ENCODE data around the gene PSD2. TPM values are rescaled to one million over a fixed set of nuclear protein-coding genes. Genes with fewer than 3 reads are reported as not detected.

PSD2 gene
- total and polyA plus RNA-seq, 10 of the 15 experiments (the other 5 are each of a cell fraction or from before 2014, with no cell fraction given): 0.02 to 0.14 (median 0.03) TPM; not detected in 5

GRCh38 chr5:139844472-139845145, 49.0 kb downstream of the PSD2 start (continued):
- TF ChIP-seq BACH1 (IDR thresholded peaks at IDR 0.05; ENCODE audit: borderline replicate concordance) (no peak), HSF1 (IDR thresholded peaks at IDR 0.05; ENCODE audit: low read depth, low read length) (no peak), ZNF217 (IDR thresholded peaks at IDR 0.05) (no peak), ATF3 (IDR thresholded peaks at IDR 0.05; ENCODE audit: borderline replicate concordance, extremely low read depth, low read depth, low read length) (no peak), HCFC1 (IDR thresholded peaks at IDR 0.05; ENCODE audit: low read length) (no peak), YBX1 (IDR thresholded peaks at IDR 0.05) (no peak), RAD51 (IDR thresholded peaks at IDR 0.05) (no peak), HDAC2 (IDR thresholded peaks at IDR 0.05) (no peak), ZBTB33 (IDR thresholded peaks at IDR 0.05) (no peak), CHD2 (IDR thresholded peaks at IDR 0.05; ENCODE audit: borderline replicate concordance, low read depth, low read length) (no peak), CREB1 (IDR thresholded peaks at IDR 0.05; ENCODE audit: low read depth) (no peak), YY1 (IDR thresholded peaks at IDR 0.05; ENCODE audit: low read depth, low read length) (peak; percentile 75), NR2C2 (IDR thresholded peaks at IDR 0.05; ENCODE audit: borderline replicate concordance, control insufficient read depth, insufficient read length, low read depth) (no peak), CBX3 (IDR thresholded peaks at IDR 0.05; ENCODE audit: borderline replicate concordance, low read depth) (no peak), NBN (IDR thresholded peaks at IDR 0.05) (no peak), E2F4 (IDR thresholded peaks at IDR 0.05; ENCODE audit: low read depth, low read length) (no peak), NRF1 (conservative IDR thresholded peaks at IDR 0.05; ENCODE audit: low read depth, low read length) (no peak), ZNF384 (IDR thresholded peaks at IDR 0.05; ENCODE audit: borderline replicate concordance, low read depth, low read length) (no peak), SMARCA5 (IDR thresholded peaks at IDR 0.05) (peak; percentile 74; the same call in 1 of the 2 replicates), SRF (IDR thresholded peaks at IDR 0.05; ENCODE audit: low read depth in 2 of 2, low read length in 2 of 2) (no peak), SMC3 (IDR thresholded peaks at IDR 0.05; ENCODE audit: borderline replicate concordance, low read length) (peak; percentile 90), LARP7 (IDR thresholded peaks at IDR 0.05) (no peak), NFYA (IDR thresholded peaks at IDR 0.05; ENCODE audit: borderline replicate concordance, low read depth, low read length) (no peak), RUNX3 (IDR thresholded peaks at IDR 0.05; ENCODE audit: low read length) (peak; percentile 27; the same call in 1 of the 2 replicates), CBFB (IDR thresholded peaks at IDR 0.05; ENCODE audit: low read depth) (no peak), CREM (IDR thresholded peaks at IDR 0.05; ENCODE audit: low read depth) (0 out of 2 replicates have a peak, but pooled peaks have one; percentile 19), GATAD2B (conservative IDR thresholded peaks at IDR 0.05; ENCODE audit: low read depth) (no peak), KDM1A (IDR thresholded peaks at IDR 0.05; ENCODE audit: borderline replicate concordance) (no peak), SREBF2 (IDR thresholded peaks at IDR 0.05; ENCODE audit: low read length) (no peak), HDGF (IDR thresholded peaks at IDR 0.05) (no peak)

Measured in GM12878 (cell line).